ENCODE data around the gene TBC1D21. TPM values are rescaled to one million over a fixed set of nuclear protein-coding genes. Genes with fewer than 3 reads are reported as not detected.
"Not testable (repeated sequence)": the region's sequence is repeated elsewhere in the genome, so short reads cannot be mapped to it uniquely, and the experiment has no call there.

Gene TBC1D21
- total RNA-seq, 2 donors from 2014 or later: not detected

- DNase-seq: no peak
- intact Hi-C loops (cut with DNase I, micrococcal nuclease): no loop called here
- no peak for ATAC-seq
These were observed 63.9 kb downstream of the TBC1D21 start for GRCh38 chr15:73937296-73937695.

GRCh38 chr15:73937726-73938125 lies 64.4 kb downstream of the TBC1D21 start:
- intact Hi-C loops (cut with DNase I, micrococcal nuclease): no loop called here
- DNase-seq: no peak
- no peak for ATAC-seq

- intact Hi-C loops (cut with DNase I, micrococcal nuclease); ATAC-seq; DNase-seq: not testable (repeated sequence)
These were observed 65.2 kb downstream of the TBC1D21 start for GRCh38 chr15:73938516-73938915.

Other genes starting within 250 kb of the TBC1D21 start
- gene NPTN, start 240.2 kb upstream of the TBC1D21 start, total RNA-seq: 100 to 1,000 TPM; 150 to 155 TPM
- 10 to 100 TPM; 38.6 to 41.6 TPM for gene CD276, start 189.2 kb upstream of the TBC1D21 start, total RNA-seq
- 1 to 10 TPM in 1 of 2 donors, under 1 TPM in 1; 0.82 to 1.5 TPM for gene INSYN1, start 120.2 kb upstream of the TBC1D21 start, total RNA-seq
- gene LOXL1, start 52.9 kb downstream of the TBC1D21 start, total RNA-seq: 1 to 10 TPM; 2.0 to 2.5 TPM
- gene STOML1, start 118.7 kb downstream of the TBC1D21 start, total RNA-seq: 10 to 100 TPM; 10.9 to 15.4 TPM
- gene PML, start 121.2 kb downstream of the TBC1D21 start, total RNA-seq: 10 to 100 TPM; 26.6 to 28.5 TPM
- gene GOLGA6A, start 209.0 kb downstream of the TBC1D21 start, total RNA-seq: not detected